GM21528 (cell line): ENCODE data around the gene KRTAP9-1.
"Not testable (repeated sequence)": the region's sequence is repeated elsewhere in the genome, so short reads cannot be mapped to it uniquely, and the experiment has no call there.

Experiments used
- ATAC-seq: cut with Tn5 transposase; IDR thresholded peaks from one replicate; pipeline ENCODE4 v1.9.1; 2021; ENCODE audit warnings: mild to moderate bottlenecking, moderate library complexity; ENCODE audit not compliant: unreplicated experiment, low FRiP score

The KRTAP9-1 gene

GRCh38 chr17:41178843-41179616, 10.7 kb upstream of the KRTAP9-1 start:
- ATAC-seq: no peak

- no peak for ATAC-seq
Measured at GRCh38 chr17:41184480-41184961, 5.2 kb upstream of the KRTAP9-1 start, which contains the start of gene KRTAP4-1. Gene KRTAP4-1 (minus strand): TSS chr17:41184911. CDS start chr17:41184854, 57 bp downstream.

- no peak for ATAC-seq
Measured at GRCh38 chr17:41185001-41185400, 4.7 kb upstream of the KRTAP9-1 start.

- ATAC-seq: no peak
Measured at GRCh38 chr17:41186872-41187271, 2.8 kb upstream of the KRTAP9-1 start.

- ATAC-seq: no peak
Measured at GRCh38 chr17:41190328-41190727, 641 bp downstream of the KRTAP9-1 start.

- no peak for ATAC-seq
Measured at GRCh38 chr17:41196068-41196467, 6.4 kb downstream of the KRTAP9-1 start.

GRCh38 chr17:41199421-41200078, 9.9 kb downstream of the KRTAP9-1 start:
- no peak for ATAC-seq

GRCh38 chr17:41211845-41212466, 22.3 kb downstream of the KRTAP9-1 start:
- ATAC-seq: no peak

GRCh38 chr17:41212524-41213169, 23.0 kb downstream of the KRTAP9-1 start:
- no peak for ATAC-seq

GRCh38 chr17:41215681-41216080, 26.0 kb downstream of the KRTAP9-1 start:
- ATAC-seq: no peak

- no peak for ATAC-seq
Measured at GRCh38 chr17:41223821-41224220, 34.1 kb downstream of the KRTAP9-1 start.

- no peak for ATAC-seq
Measured at GRCh38 chr17:41226051-41226450, 36.4 kb downstream of the KRTAP9-1 start.

- not testable (repeated sequence) for ATAC-seq
Measured at GRCh38 chr17:41226598-41227095, 37.0 kb downstream of the KRTAP9-1 start, which contains the start of gene KRTAP9-2. Gene KRTAP9-2 (plus strand): TSS chr17:41226648. CDS start chr17:41226655, 7 bp downstream.

GRCh38 chr17:41230094-41230493, 40.4 kb downstream of the KRTAP9-1 start:
- no peak for ATAC-seq

GRCh38 chr17:41231731-41232130, 42.0 kb downstream of the KRTAP9-1 start:
- no peak for ATAC-seq

- not testable (repeated sequence) for ATAC-seq
Measured at GRCh38 chr17:41232399-41233105, 42.9 kb downstream of the KRTAP9-1 start, which contains the start of gene KRTAP9-3. Gene KRTAP9-3 (plus strand): TSS chr17:41232449. CDS start chr17:41232502, 53 bp downstream.

- not testable (repeated sequence) for ATAC-seq
Measured at GRCh38 chr17:41237116-41237515, 47.4 kb downstream of the KRTAP9-1 start.

GRCh38 chr17:41237949-41238437, 48.3 kb downstream of the KRTAP9-1 start, which contains the start of gene KRTAP9-8:
Gene KRTAP9-8 (plus strand): TSS chr17:41237999. CDS start chr17:41238052, 53 bp downstream.
- not testable (repeated sequence) for ATAC-seq
